Breast epithelium (tissue), 3 donors: ENCODE measurements around the gene TPM2.

ENCODE experiments used
- CTCF ChIP-seq, 3 donors: fragments of 450-650 bp; IDR thresholded peaks; one replicate each; pipeline ENCODE4 v1.5.1; 2016 to 2017; ENCODE audit warnings: antibody characterized with exemption in 3 of 3, mild to moderate bottlenecking in 3 of 3, moderate library complexity in 3 of 3
- POLR2A ChIP-seq: fragments of 450-650 bp; IDR thresholded peaks from one replicate; pipeline ENCODE4 v1.6.1; 2016; ENCODE audit warnings: antibody characterized with exemption, mild to moderate bottlenecking, moderate library complexity

- TF ChIP-seq POLR2A: no peak
- TF ChIP-seq CTCF (IDR thresholded peaks at IDR 0.05): no peak
Measured at GRCh38 chr9:35687972-35688557, 1.7 kb downstream of the TPM2 start.
